Measurements from ENCODE around the gene CD151. TPM values are rescaled to one million over a fixed set of nuclear protein-coding genes. Genes with fewer than 3 reads are reported as not detected.

CD151 gene
- polyA plus RNA-seq, 1 of the 3 experiments (the other 2 are of a cell fraction) = 922 TPM

GRCh38 chr11:864898-865297, 32.1 kb downstream of the CD151 start:
- 93% methylated on average over 11 of the region's 11 CpGs for WGBS (ENCODE audit: low lambda C conversion rate)

More at GRCh38 chr11:864898-865297, 32.1 kb downstream of the CD151 start:
- Histone ChIP-seq H3K79me2 (ENCODE audit: insufficient read depth) (peaks cover 6% of the 10 kb centered on the region; the same call in 1 of the 2 replicates), H3K9me3 (no peaks in the 10 kb centered on the region), H3K9me2 (no peaks in the 10 kb centered on the region), H3K4me2 (no peak overlapping the region), H4K20me1 (ENCODE audit: insufficient read depth) (peaks cover 22% of the 10 kb centered on the region), H3K4me1 (ENCODE audit: control insufficient read depth in 1 of 2, insufficient read depth in 2 of 2, low read depth in 1 of 2, low read length in 1 of 2) (peaks cover 4 to 30% of the 10 kb centered on the region in 2 experiments; a peak in 2 of 4 replicates), H3K27me3 (ENCODE audit: insufficient read depth) (no peaks in the 10 kb centered on the region), H3K27ac (ENCODE audit: low read depth in 2 of 2, low read length in 1 of 2) (no peak overlapping the region; a peak in 1 of 4 replicates), H3K9ac (no peak overlapping the region), H3K36me3 (replicated peaks in 1 of 2; ENCODE audit: control insufficient read depth in 1 of 2, insufficient read depth in 2 of 2, low read length in 1 of 2) (peaks cover 0 to 24% of the 10 kb centered on the region in 2 experiments), H2AFZ (ENCODE audit: low read depth) (no peak overlapping the region), H3F3A (replicated peaks; ENCODE audit: insufficient read depth) (peaks cover 3% of the 10 kb centered on the region), H3K4me3 (ENCODE audit: low read depth in 2 of 2, low read length in 1 of 2) (no peak overlapping the region)
- TF ChIP-seq REST (IDR thresholded peaks at IDR 0.05; ENCODE audit: low read depth, low read length) = no peak
- TF ChIP-seq MXI1 (IDR thresholded peaks at IDR 0.05; ENCODE audit: low read depth, low read length) = no peak
- no peak for TF ChIP-seq PBX3 (IDR thresholded peaks at IDR 0.05)
- no peak for TF ChIP-seq GABPA (IDR thresholded peaks at IDR 0.05; ENCODE audit: low read depth)
- no peak for TF ChIP-seq MEF2A (IDR thresholded peaks at IDR 0.05; ENCODE audit: borderline replicate concordance, low read depth)
- TF ChIP-seq GATA2 (CRISPR knock-in tag; IDR thresholded peaks at IDR 0.05) = no peak
- no peak for TF ChIP-seq POLR2AphosphoS5 (IDR thresholded peaks at IDR 0.05; ENCODE audit: low read depth, low read length)
- no peak for TF ChIP-seq CTCF (IDR thresholded peaks at IDR 0.05)
- no peak for TF ChIP-seq YY1 (IDR thresholded peaks at IDR 0.05; ENCODE audit: low read depth)
- no peak for TF ChIP-seq CHD2 (IDR thresholded peaks at IDR 0.05; ENCODE audit: low read length, partially characterized antibody)
- TF ChIP-seq RAD21 (IDR thresholded peaks at IDR 0.05; ENCODE audit: low read length) = no peak
- TF ChIP-seq IRF3 (IDR thresholded peaks at IDR 0.05; ENCODE audit: low read depth, low read length) = no peak
- TF ChIP-seq USF1 (IDR thresholded peaks at IDR 0.05; ENCODE audit: borderline replicate concordance, low read depth) = no peak
- TF ChIP-seq USF2 (IDR thresholded peaks at IDR 0.05; ENCODE audit: borderline replicate concordance, low read depth, low read length) = no peak
- TF ChIP-seq FOSL2 (IDR thresholded peaks at IDR 0.05; ENCODE audit: borderline replicate concordance, low read depth) = no peak
- no peak for TF ChIP-seq FOXM1 (IDR thresholded peaks at IDR 0.05; ENCODE audit: low read depth)
- TF ChIP-seq RXRA (IDR thresholded peaks at IDR 0.05; ENCODE audit: borderline replicate concordance, low read depth) = no peak
- no peak for TF ChIP-seq SIN3A (IDR thresholded peaks at IDR 0.05; ENCODE audit: borderline replicate concordance, low read depth, low read length)
- no peak for TF ChIP-seq RFX5 (IDR thresholded peaks at IDR 0.05; ENCODE audit: low read length)
- TF ChIP-seq ZBTB33 (IDR thresholded peaks at IDR 0.05; ENCODE audit: borderline replicate concordance, low read depth) = no peak
- POLR2A ChIA-PET = interaction anchor here (0.9 kb wide), 1 partner anchor 625 kb away, joined by 4 read pairs; no protein-coding TSS in a partner anchor
- DNase-seq = no peak
- CTCF ChIA-PET = interaction anchor here (0.6 kb wide), 1 partner anchor 33 kb away, joined by 3 read pairs; no protein-coding TSS in a partner anchor

Measured in SK-N-SH (cell line).